NCI-H524 (cell line): Measurements from ENCODE around the gene LMX1B.
A peak's percentile ranks its signal among the peaks of the same experiment; 100 is the strongest.
"Not testable (repeated sequence)": the region's sequence is repeated elsewhere in the genome, so short reads cannot be mapped to it uniquely, and the experiment has no call there.

Experiments
- DNase-seq, 2 experiments: peaks; one replicate each; lab custom pipeline; 2025; lab: John Stamatoyannopoulos, UW

LMX1B gene

DNA sequence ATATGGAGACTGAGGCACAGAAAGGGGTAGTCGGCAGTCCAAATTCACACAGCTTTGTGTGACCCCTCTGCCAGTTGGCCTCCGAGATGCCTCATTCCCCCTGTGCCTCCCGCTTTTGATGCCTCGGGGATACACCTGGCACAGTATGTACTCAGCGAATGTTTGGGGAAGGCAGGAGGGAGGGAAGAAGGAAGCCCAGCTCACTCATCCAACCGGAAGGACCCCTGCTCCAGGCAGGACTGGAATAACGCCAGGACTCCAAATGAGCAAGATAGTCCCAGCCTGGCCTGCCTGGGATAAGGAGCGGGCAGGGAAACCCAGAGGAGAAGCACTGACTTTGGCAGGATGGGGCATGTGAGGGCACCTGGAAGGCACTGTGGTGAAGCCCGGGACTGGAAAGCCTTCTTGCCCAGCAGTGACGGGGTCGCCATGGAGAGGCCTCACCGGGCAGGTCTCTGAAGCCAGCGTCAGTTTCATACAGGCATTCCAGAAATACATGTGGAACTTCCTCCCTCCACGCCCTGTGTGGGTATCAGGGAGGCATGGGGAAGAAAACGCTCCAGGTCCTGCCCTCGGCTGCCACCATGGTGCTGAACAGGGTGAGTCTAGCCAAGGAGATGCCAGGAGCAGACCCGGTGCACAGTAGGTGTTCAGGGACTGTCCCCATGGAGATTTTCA, 20.3 kb downstream of the LMX1B start:
- no peak for DNase-seq

DNA sequence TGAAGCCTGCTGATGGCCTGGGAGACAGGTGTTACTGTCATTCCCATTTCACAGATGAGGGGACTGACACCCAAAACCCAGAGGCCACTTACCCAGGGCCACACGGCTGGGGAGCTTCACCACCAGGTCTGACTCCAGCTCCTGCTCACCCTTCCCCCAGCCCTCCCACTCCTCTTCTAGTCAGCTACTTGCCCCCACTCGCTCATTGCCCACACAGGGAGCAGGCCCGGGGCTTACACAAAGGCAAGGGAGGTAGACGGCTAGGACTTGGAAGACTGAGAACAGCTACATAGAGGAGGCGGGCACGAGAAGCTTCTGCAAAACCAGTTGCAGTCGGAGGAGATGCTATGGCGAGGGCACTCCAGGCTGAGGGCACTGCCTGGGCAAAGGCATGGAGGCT, 21.3 kb downstream of the LMX1B start:
- DNase-seq = no peak

DNA sequence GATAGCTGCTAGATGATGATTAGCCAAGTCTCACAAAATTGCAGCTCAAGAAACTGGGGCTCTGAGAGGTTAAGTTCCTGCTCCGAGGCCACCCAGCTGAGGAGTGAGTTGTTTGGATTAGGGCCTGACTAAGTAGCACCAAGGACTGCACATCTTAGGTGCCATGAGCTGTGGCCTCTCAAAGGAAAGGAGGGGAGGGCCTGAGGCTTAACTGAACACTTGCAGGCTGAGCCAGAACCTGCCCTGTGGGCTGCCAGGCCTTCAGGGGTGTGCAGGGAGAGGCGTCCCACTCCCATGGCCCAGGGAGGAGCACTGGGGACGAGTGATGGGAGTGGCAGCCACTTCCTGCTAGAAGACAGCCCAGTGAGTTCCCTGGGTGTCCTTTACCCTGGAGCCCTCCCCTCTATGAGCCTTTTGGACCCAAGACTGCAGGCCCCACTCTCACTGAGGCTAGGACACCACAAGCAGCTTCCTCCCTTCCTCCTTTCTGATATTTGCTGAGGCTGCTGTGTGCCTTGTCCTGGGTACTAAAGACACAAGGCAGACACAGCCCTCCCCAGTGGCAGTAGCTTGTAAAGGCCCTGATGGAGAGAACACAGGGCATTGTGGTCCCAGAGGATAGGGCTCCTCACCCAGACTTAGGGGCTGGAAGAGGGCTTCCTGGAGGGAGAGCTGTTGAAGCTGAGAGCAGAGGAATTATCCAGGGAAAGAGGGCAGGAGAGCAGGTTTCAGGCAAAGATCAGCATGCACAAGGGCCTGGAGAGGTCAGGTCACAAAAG, 22.1 kb downstream of the LMX1B start:
- DNase-seq = peak in 1 of 2 experiments; percentile 21

DNA sequence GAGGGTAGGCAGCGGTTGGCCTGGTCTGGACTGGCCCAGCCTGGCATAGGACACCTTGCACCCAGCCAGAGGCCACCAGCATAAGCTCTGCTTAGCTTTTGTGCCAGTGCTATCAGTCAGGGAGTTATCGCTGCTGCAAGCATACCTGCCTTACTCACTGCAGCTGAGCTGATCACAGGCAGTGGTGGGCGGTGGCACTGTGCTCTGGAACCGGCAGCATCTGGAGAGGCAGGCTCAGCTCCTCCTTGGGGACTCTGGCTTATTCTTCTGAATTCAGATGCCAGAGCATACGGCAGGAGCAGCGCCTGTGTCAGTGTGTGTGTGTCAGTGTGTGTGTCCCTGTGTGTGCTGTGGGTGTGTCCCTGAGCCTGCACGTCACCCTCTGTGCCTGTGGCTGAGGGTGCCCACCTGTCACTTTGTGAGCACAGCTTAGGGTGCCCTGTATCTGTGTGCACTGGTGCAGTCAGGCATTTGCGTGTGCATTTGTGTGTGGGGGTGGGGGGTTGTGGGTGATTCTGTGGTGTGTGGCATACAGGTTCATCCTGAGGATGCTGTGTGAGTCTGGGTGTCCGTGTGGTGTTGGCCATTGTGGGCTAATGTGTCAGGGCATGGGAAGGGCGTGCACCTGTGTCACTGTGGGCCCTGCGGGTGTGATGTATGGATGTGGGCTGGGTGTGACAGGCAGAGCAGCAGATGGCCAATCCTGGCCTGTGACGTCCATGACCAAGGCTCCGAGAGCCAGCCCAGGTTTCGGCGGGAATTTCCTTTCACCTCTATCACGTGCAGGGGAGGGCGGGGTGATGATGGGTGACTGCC, 23.5 kb downstream of the LMX1B start:
- DNase-seq = peak; percentile 45 to 84

DNA sequence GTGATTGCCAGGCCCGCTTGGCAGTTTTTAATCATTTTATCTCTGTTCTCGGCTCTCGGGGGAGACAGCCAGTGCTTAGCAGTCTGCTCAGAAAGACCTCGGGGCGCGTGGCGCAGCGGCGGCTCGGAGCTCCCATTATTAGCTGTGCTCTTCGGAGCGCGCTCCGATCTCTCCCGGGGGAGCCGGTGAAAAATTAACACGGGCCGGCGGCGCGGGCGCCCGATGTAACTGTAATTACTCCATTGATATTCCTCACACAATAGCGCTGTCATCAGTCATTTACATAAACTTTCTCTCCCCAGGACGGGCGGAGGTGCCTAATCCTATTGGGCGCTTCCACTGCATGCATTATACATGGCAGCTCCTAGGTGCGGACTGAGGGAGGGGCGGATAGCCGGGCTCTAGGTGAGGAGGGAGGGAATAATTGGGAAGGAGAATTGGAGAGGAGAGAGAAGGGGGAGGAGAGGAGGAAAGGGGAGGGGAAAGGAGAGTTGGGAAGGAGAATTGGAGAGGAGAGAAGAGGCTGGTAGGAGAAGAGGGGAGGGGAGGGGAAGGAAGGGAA, 24.9 kb downstream of the LMX1B start:
- DNase-seq = peak; percentile 24 to 64

DNA sequence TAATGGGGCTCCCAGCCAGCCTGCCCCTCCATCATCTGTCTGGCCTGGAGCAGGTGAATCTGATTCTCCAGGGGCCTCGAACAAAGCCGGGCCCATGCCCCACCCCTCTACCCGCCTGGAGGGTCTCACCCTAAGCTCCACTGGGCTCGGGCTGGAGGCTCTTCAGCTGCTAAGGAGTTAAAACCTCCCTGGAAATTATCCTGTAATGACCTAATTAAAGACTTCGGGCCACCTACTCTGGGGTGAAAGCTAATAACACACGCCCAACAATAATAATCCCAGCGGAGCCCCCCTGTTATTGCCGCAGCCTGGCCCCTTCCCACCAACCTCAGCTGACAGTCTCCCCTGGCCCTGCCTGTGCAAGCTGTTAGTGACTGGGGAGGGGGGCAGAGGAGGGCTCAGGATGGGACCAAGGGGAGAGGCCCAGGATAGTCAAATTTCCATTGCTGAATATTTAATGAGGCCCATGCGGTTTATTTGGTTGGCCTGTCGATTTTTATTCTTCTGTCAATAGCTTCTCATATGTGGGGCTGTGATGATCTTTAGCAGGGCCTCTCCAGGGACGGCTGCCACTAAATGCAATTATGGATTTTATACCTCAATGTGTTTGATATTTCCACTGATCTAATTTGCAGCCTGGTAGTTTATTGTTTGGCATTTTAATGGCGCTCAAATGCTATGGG, 25.7 kb downstream of the LMX1B start:
- DNase-seq = no peak

DNA sequence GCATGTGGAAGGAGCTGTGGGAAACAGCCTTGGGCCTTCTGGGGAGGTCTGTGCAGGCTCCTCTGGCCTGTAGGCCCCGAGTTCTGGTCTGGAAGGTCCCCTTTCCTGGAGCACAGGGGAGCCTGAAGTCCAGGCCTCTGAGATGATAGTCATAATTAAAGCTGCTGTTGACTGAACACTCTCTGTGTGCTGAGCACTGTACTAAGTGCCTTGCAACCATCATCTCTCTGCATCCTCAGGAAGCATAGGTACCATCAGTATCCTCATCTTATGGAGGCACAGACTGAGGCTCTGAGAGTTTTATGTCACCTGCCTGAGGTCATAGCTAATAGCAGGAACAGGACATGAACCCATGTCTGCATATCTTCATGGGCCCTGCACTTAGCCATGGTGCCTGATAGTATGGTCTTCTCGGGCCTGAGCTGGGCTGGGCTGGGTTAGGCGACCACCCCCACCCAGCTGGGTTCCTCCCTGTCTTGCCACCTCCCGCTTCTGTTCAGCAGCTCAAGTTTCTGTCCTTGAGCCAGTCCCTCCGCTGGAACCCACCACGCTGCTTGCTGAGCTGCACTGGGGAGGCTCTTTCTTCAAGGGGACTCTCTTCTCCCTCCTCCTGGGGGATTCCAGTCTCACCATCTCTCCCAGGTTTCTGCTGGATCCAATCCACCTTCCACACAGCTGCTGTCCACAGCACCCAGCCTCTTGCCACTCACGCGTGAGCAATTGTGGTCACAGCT, 27.6 kb downstream of the LMX1B start:
- DNase-seq = no peak

DNA sequence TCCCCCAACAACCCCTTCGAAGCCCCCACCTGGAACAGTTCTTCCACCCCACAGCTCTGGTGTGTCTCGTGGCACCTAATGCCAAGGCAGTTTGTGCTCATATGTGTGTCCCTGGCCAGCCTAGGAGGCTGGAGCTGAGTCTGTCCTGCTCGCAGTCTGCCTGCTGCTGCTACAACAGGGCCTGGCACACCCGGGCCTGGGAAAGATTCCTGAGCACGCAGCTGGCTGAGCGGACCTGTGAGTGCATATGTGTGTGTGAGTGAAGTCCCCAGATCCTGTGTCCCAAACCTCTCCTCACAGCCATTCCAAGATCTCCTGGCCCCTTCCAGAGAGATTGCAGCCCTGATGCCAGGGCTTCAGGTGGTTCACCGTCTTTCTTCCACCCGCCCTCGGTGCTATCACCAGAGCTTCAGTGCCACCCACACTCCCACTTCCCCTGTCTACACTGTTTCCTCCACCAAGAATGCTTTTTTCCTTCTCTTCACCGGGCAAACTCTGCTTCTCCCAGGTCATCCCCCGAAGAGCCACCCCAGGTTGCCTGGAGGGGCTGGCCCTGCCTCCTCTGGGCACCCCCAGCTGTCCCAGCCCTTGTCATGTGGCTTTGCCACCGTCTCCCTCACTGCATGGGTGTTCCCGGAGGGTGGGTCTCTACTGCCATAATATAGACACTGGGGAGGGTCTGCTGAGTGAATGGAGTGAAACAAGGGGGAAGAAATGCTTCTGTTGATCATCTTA, 28.4 kb downstream of the LMX1B start:
- no peak for DNase-seq

DNA sequence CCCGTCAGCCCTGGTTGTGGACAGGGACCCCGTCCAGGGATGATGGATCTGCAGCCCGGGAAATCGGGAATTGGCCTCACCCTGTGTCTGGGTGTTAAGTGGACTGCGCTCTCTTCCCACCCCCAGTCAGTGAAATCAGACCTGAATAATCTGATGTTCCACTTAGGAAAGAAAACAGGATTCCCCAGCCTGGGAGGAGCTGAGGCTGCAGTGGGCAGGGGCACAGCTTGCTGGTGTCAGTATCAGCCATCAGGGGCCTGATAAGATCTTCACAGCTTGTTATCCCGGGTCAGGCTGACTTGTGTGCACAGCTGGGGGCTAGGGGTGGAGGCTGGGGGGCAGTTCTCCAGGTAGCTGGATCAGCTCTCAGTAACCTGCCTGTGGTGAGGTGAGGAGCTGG, 29.1 kb downstream of the LMX1B start:
- peak; percentile 19 to 75 for DNase-seq

DNA sequence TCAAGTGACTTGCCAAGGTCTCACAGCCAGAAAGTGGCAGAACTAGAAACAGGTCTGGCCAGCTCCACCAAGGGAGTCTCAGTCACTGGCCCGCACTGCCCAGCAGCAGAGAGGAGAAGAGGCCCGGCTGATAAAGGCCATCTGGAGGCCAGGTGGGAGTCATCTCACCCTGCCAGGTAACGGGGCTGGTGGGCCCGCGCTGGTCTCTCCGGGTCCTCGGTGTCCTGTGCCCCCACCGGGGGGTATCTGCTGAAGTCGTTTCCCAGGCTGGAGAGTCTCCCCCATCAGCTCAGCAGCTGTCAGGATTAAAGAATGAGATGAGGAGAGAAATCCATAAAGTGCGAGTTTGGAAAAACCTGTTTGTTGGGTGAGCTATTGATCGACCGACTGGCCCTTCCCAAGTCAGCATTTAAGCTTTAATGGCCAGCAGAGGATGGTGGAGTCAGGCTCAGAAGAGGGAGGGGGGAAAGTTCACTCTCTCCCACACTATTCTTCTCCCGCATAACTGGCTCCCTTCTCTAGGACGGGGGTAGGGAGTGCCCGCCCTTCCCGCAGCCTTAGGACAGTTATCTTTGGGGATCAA, 30.3 kb downstream of the LMX1B start:
- DNase-seq = peak in 1 of 2 experiments; percentile 46

DNA sequence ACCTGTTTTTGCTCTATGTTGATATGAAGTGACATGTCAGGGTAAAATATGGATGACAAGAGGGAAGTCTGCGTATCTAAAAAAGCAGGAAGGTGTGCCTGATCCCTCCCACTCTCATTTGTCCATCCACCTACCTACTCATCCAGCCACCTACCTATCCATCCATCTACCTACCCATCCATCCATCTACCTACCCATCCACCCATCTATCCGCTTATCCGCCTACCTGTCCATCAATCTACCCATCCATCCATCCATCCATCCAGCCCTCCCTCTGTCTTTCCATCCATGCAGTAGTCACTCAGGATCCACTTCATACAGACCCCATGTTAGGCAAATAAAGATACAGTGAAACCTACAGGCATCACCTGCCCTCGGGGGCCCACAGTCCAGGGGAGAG, 32.4 kb downstream of the LMX1B start:
- DNase-seq = no peak

DNA sequence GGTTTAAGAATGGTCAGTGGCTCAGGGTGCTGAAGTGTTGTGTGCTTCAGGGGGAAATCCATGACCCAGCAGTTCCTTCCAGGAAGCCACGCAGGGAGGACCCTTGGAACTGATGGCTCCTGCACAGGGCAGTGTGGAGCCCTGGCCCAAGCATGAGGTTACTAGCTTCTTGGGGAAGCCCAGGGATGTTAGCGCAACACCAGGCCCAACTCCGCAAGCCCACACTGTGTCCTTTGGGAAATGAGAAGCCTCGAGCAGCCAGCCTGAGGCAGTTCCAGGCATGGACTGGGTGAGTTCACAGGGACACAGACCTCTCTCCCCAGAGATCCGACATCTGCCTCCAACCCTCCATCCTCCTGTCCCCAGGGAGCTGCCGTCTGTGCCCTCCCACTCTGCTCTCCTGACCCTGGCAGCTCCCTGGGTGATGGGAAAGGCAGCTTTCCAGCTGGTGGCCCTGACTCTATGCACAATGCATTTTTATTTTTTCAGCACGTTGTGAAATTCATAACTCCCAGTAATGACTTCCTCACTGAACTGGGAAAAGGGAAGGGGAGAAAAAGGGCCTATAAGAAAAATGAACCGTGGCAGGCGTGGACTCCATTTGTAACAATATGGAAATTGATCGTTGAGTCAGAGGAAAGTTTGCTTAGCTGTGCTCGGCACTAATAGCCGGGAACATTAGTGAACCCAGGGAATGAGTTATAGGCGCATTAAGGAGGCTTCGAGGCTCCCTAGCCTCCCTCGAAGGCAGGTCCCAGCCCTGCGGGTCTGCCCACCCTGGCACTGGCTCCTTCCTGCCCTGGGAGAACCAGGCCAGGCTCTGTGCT, 34.1 kb downstream of the LMX1B start:
- DNase-seq = peak in 1 of 2 experiments; percentile 46

DNA sequence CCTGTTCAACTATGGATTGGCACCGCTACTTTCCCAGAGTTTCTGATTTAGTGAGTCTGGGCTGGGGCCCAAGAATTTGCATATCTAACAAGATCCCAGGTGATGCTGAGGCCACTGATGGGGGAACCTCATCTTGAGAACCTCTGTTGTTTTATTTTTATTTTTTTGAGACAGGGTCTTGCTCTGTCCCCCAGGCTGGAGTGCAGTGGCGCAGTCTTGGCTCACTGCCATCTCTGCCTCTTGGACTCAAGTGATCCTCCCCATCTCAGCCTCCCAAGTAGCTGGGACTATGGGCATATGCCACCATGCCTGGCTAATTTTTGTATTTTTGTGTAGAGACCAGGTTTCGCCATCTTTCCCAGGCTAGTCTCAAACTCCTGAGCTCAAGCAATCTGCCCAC, 35.7 kb downstream of the LMX1B start:
- DNase-seq = peak in 1 of 2 experiments; percentile 18

DNA sequence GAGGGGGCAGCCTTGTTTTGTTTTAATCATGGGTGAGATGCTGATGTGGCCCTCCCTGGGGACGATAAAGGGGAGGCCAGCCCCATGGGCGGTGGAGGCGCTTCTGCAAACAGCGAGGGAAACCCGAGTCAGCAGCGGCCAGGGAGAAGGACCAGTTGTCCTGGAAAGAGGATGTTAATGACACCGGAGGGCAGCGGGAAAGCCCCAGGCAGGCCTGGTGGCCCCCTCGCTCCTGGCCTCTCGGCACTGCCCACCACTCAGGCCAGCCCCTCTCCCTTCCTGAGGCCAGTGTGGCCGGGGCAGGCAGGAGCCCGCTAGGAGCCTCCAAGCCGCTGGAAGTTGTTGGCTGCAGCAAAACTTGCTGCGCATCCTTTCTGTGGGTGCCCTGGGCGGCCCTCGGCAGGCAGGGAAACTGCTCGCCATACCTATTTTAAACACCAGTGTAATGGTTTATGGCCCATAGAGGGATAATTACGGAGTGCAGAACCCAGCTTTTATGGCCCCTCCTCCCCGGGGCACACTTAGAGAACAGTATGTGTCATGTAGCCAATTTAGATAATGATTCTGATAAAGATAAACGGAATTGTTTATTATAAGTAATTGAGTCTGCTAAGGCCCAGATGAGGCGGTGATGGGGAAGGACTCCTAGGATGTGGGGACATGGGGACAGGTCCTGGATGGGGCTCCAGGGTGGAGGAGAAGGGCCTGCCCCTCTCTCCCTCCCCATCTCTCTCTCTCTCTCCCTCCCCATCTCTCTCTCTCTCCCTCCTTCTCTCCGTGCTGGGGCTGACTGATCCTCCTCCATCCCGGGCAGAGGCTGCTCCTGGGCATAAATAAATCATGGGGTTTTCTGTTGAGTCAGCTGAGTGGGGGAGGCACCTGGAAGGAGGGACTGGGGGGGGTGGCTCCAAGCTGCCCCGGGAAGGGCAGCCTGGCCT, 36.9 kb downstream of the LMX1B start:
- no peak for DNase-seq

DNA sequence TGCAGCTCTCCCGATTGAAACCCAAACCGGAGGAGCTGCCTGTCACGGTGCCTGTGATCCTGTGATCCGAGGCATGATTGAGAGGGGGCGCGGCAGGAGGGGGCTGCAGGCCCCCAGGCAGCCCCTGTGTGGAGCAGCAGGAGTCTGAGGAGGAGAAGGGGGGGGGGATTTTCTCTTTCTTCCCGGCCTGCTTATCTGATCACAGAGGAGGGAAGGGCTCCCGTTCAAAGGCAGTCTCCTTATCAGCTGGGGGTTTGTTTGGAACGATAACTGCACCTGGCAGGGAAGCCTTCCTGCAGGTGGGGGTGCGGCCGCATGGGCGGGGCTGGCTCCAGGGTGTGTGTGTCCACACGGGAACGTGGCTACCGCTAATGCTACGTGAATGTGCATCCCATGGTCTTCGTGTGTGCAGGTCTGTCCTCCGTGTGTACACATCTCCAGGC, 38.4 kb downstream of the LMX1B start:
- no peak for DNase-seq

DNA sequence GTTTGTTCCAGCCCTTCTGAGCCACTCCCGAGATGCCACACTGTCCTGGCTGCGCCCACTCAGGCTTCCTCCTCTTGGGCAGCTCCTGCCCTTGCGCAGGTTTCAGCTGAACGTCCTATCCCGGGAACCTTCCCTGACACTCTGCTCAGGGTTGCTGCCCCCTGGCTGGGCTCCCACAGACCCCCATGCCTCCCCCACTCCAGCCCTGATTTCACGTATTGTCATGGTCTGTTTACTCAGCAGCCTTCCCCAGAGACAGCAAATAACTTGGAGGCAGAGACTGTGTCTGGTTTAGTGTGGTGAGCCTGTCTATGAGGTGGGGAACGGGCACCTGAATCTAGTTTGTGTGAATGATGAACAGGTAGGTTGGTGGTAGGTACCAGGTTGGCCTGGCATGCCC, 40.4 kb downstream of the LMX1B start:
- DNase-seq = no peak

DNA sequence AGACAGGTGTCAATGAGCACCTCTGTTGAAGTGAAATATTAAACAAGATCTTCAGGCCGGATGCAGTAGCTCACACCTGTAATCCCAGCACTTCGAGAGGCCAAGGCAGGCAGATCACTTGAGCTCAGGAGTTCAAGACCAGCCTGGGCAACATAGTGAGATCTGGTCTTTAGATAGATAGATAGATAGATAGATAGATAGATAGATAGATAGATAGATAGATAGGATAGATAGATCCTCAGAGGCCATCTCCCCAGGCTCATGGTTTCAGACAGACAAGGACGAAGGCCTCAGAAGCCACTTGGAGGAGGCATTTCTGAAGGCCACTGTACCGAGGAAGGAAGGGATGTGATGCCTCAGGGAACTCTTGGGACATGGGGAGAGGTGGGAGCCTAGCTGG, 42.5 kb downstream of the LMX1B start:
- not testable (repeated sequence) for DNase-seq
